H9 (cell line): ENCODE results near the gene TTC3. TPM values are rescaled to one million over a fixed set of nuclear protein-coding genes. Genes with fewer than 3 reads are reported as not detected.

ENCODE experiments used
- DNase-seq: peaks from one replicate; pipeline ENCODE4 v3.0.0-alpha.2; 2017
- H2AFZ ChIP-seq: one replicate; pipeline ENCODE4 v1.6.1; 2013; ENCODE audit warnings: mild to moderate bottlenecking, low read length, control low read depth, moderate library complexity
- H2AK5ac ChIP-seq: 2 replicates; pipeline ENCODE4 v1.6.1; 2013; ENCODE audit warnings: low read length, control low read depth, mixed read lengths; ENCODE audit not compliant: insufficient read length
- H2BK120ac ChIP-seq: one replicate; pipeline ENCODE4 v1.6.1; 2013; ENCODE audit warnings: low read depth, mild to moderate bottlenecking, low read length, control low read depth, inconsistent platforms; ENCODE audit not compliant: poor library complexity, severe bottlenecking
- H2BK12ac ChIP-seq: 2 replicates; pipeline ENCODE4 v1.6.1; 2013; ENCODE audit warnings: low read length, control low read depth, mixed read lengths, low read depth; ENCODE audit not compliant: insufficient read length
- H2BK15ac ChIP-seq: 2 replicates; pipeline ENCODE4 v1.6.1; 2013; ENCODE audit warnings: low read depth, low read length, control low read depth
- H2BK20ac ChIP-seq: one replicate; pipeline ENCODE4 v1.6.1; 2013; ENCODE audit warnings: low read depth, mild to moderate bottlenecking, low read length, control low read depth, inconsistent platforms; ENCODE audit not compliant: poor library complexity, severe bottlenecking
- H2BK5ac ChIP-seq: 2 replicates; pipeline ENCODE4 v1.6.1; 2013; ENCODE audit warnings: low read length, control low read depth, mixed read lengths; ENCODE audit not compliant: insufficient read length
- H3K14ac ChIP-seq: 2 replicates; pipeline ENCODE4 v1.6.1; 2013; ENCODE audit warnings: low read length, control low read depth; ENCODE audit not compliant: insufficient read depth
- H3K18ac ChIP-seq: 2 replicates; pipeline ENCODE4 v1.6.1; 2013; ENCODE audit warnings: low read depth, mild to moderate bottlenecking, mixed read lengths, low read length, control low read depth; ENCODE audit not compliant: insufficient read length
- H3K23ac ChIP-seq: 2 replicates; pipeline ENCODE4 v1.6.1; 2013; ENCODE audit warnings: low read length, control low read depth, mixed read lengths, low read depth; ENCODE audit not compliant: insufficient read length
- H3K23me2 ChIP-seq: 2 replicates; pipeline ENCODE4 v1.6.1; 2013; ENCODE audit warnings: low read depth, mild to moderate bottlenecking, mixed read lengths, low read length, control low read depth; ENCODE audit not compliant: insufficient read length, poor library complexity, severe bottlenecking
- H3K27ac ChIP-seq: 2 replicates; pipeline ENCODE4 v1.5.1; 2013; ENCODE audit warnings: low read length, control low read depth, mixed read lengths, low read depth; ENCODE audit not compliant: insufficient read length
- H3K27me3 ChIP-seq: 2 replicates; pipeline ENCODE4 v1.6.1; 2013; ENCODE audit warnings: low read length, control low read depth, inconsistent platforms; ENCODE audit not compliant: insufficient read depth
- H3K4ac ChIP-seq: 2 replicates; pipeline ENCODE4 v1.6.1; 2013; ENCODE audit warnings: low read depth, mild to moderate bottlenecking, control low read depth, inconsistent platforms, low read length, moderate library complexity
- H3K4me1 ChIP-seq: 2 replicates; pipeline ENCODE4 v1.6.1; 2013; ENCODE audit warnings: low read length, control low read depth, inconsistent platforms; ENCODE audit not compliant: insufficient read depth
- H3K4me2 ChIP-seq: 2 replicates; pipeline ENCODE4 v1.6.1; 2013; ENCODE audit warnings: low read length, control low read depth, mixed read lengths; ENCODE audit not compliant: insufficient read length, insufficient read depth
- H3K56ac ChIP-seq: 2 replicates; pipeline ENCODE4 v1.6.1; 2013; ENCODE audit warnings: low read depth, mild to moderate bottlenecking, mixed read lengths, low read length, control low read depth; ENCODE audit not compliant: insufficient read length
- H3K79me1 ChIP-seq: 2 replicates; pipeline ENCODE4 v1.6.1; 2013; ENCODE audit warnings: low read depth, mild to moderate bottlenecking, moderate library complexity, low read length, control low read depth, inconsistent platforms; ENCODE audit not compliant: insufficient read depth, poor library complexity, severe bottlenecking
- H3K79me2 ChIP-seq: 2 replicates; pipeline ENCODE4 v1.6.1; 2013; ENCODE audit warnings: low read length, control low read depth, inconsistent platforms; ENCODE audit not compliant: insufficient read depth
- H3K9ac ChIP-seq: 2 replicates; pipeline ENCODE4 v1.6.1; 2013; ENCODE audit warnings: low read length, control low read depth, mixed read lengths; ENCODE audit not compliant: insufficient read length; ENCODE audit errors: extremely low read depth
- H3K9me3 ChIP-seq: one replicate; pipeline ENCODE4 v1.6.1; 2013; ENCODE audit warnings: low read depth, low read length, inconsistent platforms; ENCODE audit not compliant: control insufficient read depth
- H3T11ph ChIP-seq: one replicate; pipeline ENCODE4 v1.6.1; 2013; ENCODE audit warnings: mild to moderate bottlenecking, low read length, control low read depth, inconsistent platforms
- H4K20me1 ChIP-seq: one replicate; pipeline ENCODE4 v1.6.1; 2013; ENCODE audit not compliant: control insufficient read depth, insufficient read length, insufficient read depth
- H4K5ac ChIP-seq: 2 replicates; pipeline ENCODE4 v1.6.1; 2013; ENCODE audit warnings: low read depth, mild to moderate bottlenecking, mixed read lengths, low read length, control low read depth; ENCODE audit not compliant: insufficient read length
- H4K8ac ChIP-seq: replicated peaks from 2 replicates; pipeline ENCODE4 v1.6.1; 2013; ENCODE audit warnings: low read length, control low read depth, mixed read lengths, low read depth; ENCODE audit not compliant: insufficient read length
- H4K91ac ChIP-seq: 2 replicates; pipeline ENCODE4 v1.6.1; 2013; ENCODE audit warnings: low read depth, mild to moderate bottlenecking, moderate library complexity, mixed read lengths, low read length, control low read depth; ENCODE audit not compliant: insufficient read length
- H3K27ac Mint-ChIP-seq, 3 experiments: 2 replicates in 2 of 3; 3 replicates in 1 of 3; pipeline ENCODE4 v1.8.0; 2020 to 2021; ENCODE audit warnings: mixed read lengths in 3 of 3, mild to moderate bottlenecking in 1 of 3, moderate library complexity in 1 of 3
- H3K27me3 Mint-ChIP-seq: 2 replicates; pipeline ENCODE4 v1.8.0; 2021; ENCODE audit warnings: low read depth, mild to moderate bottlenecking, moderate library complexity, mixed read lengths
- H3K36me3 Mint-ChIP-seq, 3 experiments: 2 replicates in 2 of 3; 3 replicates in 1 of 3; pipeline ENCODE4 v1.8.0; 2020 to 2021; ENCODE audit warnings: low read depth in 3 of 3, mixed read lengths in 3 of 3; ENCODE audit not compliant: insufficient read depth in 1 of 3
- H3K4me1 Mint-ChIP-seq, 2 experiments: 2 replicates each; pipeline ENCODE4 v1.8.0; 2020; ENCODE audit warnings: mixed read lengths in 2 of 2
- H3K4me3 Mint-ChIP-seq, 2 experiments: 2 replicates in 1 of 2; 3 replicates in 1 of 2; pipeline ENCODE4 v1.8.0; 2020 to 2021; ENCODE audit warnings: mild to moderate bottlenecking in 2 of 2, mixed read lengths in 2 of 2, moderate library complexity in 1 of 2
- H3K9me3 Mint-ChIP-seq, 2 experiments: 2 replicates in 1 of 2; 3 replicates in 1 of 2; pipeline ENCODE4 v1.8.0; 2020; ENCODE audit warnings: mild to moderate bottlenecking in 2 of 2, mixed read lengths in 2 of 2, moderate library complexity in 1 of 2
- WGBS: extraction: QIAGEN DNeasy Blood & Tissue Kit; methylation state at CpG from one replicate; pipeline ENCODE4 v1.1.7; 2013; ENCODE audit warnings: missing lambda C conversion rate, low lambda C conversion rate, mixed read lengths; ENCODE audit not compliant: insufficient read length; ENCODE audit errors: extremely low coverage; 5-methylcytosine and 5-hydroxymethylcytosine counted together
- total RNA-seq: library from RNA; stranded (reverse); gene quantifications from 2 replicates; pipeline ENCODE4 v1.2.1, GENCODE V29; 2021
- TF ChIP-seq, protein P1 (sequence below): fragments of 200-600 bp; sonication (generic); conservative IDR thresholded peaks from 3 replicates; pipeline ENCODE4 v1.8.0; 2021; ENCODE audit warnings: antibody characterized with exemption, mild to moderate bottlenecking

TTC3 gene
- total RNA-seq, 1 experiment from 2014 or later, result 46.5 TPM

DNA sequence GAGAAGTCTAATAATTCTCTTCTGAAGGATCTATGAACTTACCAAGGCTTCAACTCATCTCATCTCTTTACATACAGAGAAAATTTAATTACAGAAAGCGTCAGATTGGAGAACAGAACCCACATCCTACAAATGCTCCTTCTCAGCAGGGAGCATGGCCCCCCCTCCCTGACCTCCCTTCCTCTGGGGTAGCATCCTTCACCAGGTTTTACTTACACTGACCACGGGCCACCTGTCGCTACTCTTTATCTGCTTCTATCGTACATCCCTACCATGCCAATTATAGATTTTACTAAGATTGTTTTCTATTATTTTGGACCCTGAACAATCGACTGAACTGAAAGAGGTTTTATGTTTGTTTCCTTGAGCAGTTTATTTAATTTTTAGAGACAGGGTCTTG is 40.8 kb upstream of the TTC3 start:
- no peak overlapping the region for H2AFZ ChIP-seq
- H3T11ph ChIP-seq, result no peak overlapping the region
- peaks cover 4 to 5% of the 10 kb centered on the region in 2 experiments for H3K4me1 Mint-ChIP-seq
- no peak overlapping the region for H2BK12ac ChIP-seq
- H3K14ac ChIP-seq, result no peak overlapping the region
- no peaks in the 10 kb centered on the region for H3K23me2 ChIP-seq
- H4K20me1 ChIP-seq, result no peaks in the 10 kb centered on the region
- no peak overlapping the region for H2BK5ac ChIP-seq
- WGBS, result no CpG with 5 or more reads among the region's 5 CpGs
- H3K9me3 ChIP-seq, result no peaks in the 10 kb centered on the region
- no peak overlapping the region for H4K91ac ChIP-seq
- no peak overlapping the region for H3K23ac ChIP-seq
- H2BK120ac ChIP-seq, result no peak overlapping the region
- no peak overlapping the region for H3K27ac ChIP-seq
- H3K9ac ChIP-seq, result no peak overlapping the region
- no peaks in the 10 kb centered on the region for H3K79me2 ChIP-seq
- no peak overlapping the region for H3K56ac ChIP-seq
- H3K27me3 Mint-ChIP-seq, result peaks cover 63% of the 10 kb centered on the region
- H3K4me3 Mint-ChIP-seq, result no peak overlapping the region
- no peaks in the 10 kb centered on the region; the same call in 1 of the 2 replicates for H3K27me3 ChIP-seq
- no peak overlapping the region for H2BK20ac ChIP-seq
- TF ChIP-seq, protein P1, sequence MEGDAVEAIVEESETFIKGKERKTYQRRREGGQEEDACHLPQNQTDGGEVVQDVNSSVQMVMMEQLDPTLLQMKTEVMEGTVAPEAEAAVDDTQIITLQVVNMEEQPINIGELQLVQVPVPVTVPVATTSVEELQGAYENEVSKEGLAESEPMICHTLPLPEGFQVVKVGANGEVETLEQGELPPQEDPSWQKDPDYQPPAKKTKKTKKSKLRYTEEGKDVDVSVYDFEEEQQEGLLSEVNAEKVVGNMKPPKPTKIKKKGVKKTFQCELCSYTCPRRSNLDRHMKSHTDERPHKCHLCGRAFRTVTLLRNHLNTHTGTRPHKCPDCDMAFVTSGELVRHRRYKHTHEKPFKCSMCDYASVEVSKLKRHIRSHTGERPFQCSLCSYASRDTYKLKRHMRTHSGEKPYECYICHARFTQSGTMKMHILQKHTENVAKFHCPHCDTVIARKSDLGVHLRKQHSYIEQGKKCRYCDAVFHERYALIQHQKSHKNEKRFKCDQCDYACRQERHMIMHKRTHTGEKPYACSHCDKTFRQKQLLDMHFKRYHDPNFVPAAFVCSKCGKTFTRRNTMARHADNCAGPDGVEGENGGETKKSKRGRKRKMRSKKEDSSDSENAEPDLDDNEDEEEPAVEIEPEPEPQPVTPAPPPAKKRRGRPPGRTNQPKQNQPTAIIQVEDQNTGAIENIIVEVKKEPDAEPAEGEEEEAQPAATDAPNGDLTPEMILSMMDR, result no peak
- H3K36me3 Mint-ChIP-seq, result no peaks in the 10 kb centered on the region
- no peak overlapping the region for H3K4me2 ChIP-seq
- H2AK5ac ChIP-seq, result no peak overlapping the region
- no peak for DNase-seq
- no peak overlapping the region for H3K27ac Mint-ChIP-seq
- no peak overlapping the region for H2BK15ac ChIP-seq
- no peak overlapping the region for H3K4ac ChIP-seq
- no peak overlapping the region for H4K5ac ChIP-seq
- H3K9me3 Mint-ChIP-seq, result no peaks in the 10 kb centered on the region
- H3K79me1 ChIP-seq, result no peaks in the 10 kb centered on the region
- no peak overlapping the region for H4K8ac ChIP-seq
- H3K4me1 ChIP-seq, result no peaks in the 10 kb centered on the region; the same call in 1 of the 2 replicates
- no peak overlapping the region for H3K18ac ChIP-seq
